Hematopoietic multipotent progenitor cell (in vitro differentiated cells): ENCODE results near the gene BAHCC1. TPM values are rescaled to one million over a fixed set of nuclear protein-coding genes. Genes with fewer than 3 reads are reported as not detected.

Source experiments
- DNase-seq, 3 donors: peaks; one replicate each; pipeline ENCODE4 v3.0.0-alpha.2; 2011 to 2015; ENCODE audit warnings: low read depth in 2 of 3, low spot score in 2 of 3
- total RNA-seq: library from RNA; depleted of rRNA; stranded (reverse); fragments of >200 nt; gene quantifications from one replicate; pipeline ENCODE4 v1.2.3, GENCODE V29; 2012

The BAHCC1 gene
- total RNA-seq, 1 donor, result 21.3 TPM

- no peak for DNase-seq
These were observed 61.5 kb downstream of the BAHCC1 start for GRCh38 chr17:81456798-81457197.

GRCh38 chr17:81457401-81457800 is 62.1 kb downstream of the BAHCC1 start:
- peak in 1 of 3 donors; percentile 23 for DNase-seq

- no peak for DNase-seq
These were observed 62.8 kb downstream of the BAHCC1 start for GRCh38 chr17:81457917-81458555.

- no peak for DNase-seq
These were observed 63.4 kb downstream of the BAHCC1 start for GRCh38 chr17:81458628-81459027.

- DNase-seq, result no peak
These were observed 64.0 kb downstream of the BAHCC1 start for GRCh38 chr17:81459224-81459623.

GRCh38 chr17:81459864-81460263 is 64.6 kb downstream of the BAHCC1 start:
- DNase-seq, result no peak

GRCh38 chr17:81460856-81461460 is 65.7 kb downstream of the BAHCC1 start:
- no peak for DNase-seq

GRCh38 chr17:81461607-81462500 is 66.6 kb downstream of the BAHCC1 start:
- DNase-seq, result no peak

GRCh38 chr17:81462506-81463125 is 67.4 kb downstream of the BAHCC1 start:
- DNase-seq, result no peak

GRCh38 chr17:81463506-81463905 is 68.2 kb downstream of the BAHCC1 start:
- no peak for DNase-seq

- DNase-seq, result no peak
These were observed 69.3 kb downstream of the BAHCC1 start for GRCh38 chr17:81464586-81464985.

- DNase-seq, result no peak
These were observed 70.7 kb downstream of the BAHCC1 start for GRCh38 chr17:81465910-81466309.

GRCh38 chr17:81466564-81467472 is 71.6 kb downstream of the BAHCC1 start:
- DNase-seq, result no peak

GRCh38 chr17:81468111-81468769 is 73.0 kb downstream of the BAHCC1 start:
- DNase-seq, result no peak

- no peak for DNase-seq
These were observed 73.5 kb downstream of the BAHCC1 start for GRCh38 chr17:81468770-81469121.

- no peak for DNase-seq
These were observed 74.0 kb downstream of the BAHCC1 start for GRCh38 chr17:81469266-81469665.

- DNase-seq, result no peak
These were observed 75.2 kb downstream of the BAHCC1 start for GRCh38 chr17:81470270-81470943.

GRCh38 chr17:81470944-81471817 is 75.9 kb downstream of the BAHCC1 start:
- no peak for DNase-seq
